OCI-LY3 (cell line): ENCODE results near the gene IP6K2.
"Not testable (repeated sequence)": the region's sequence is repeated elsewhere in the genome, so short reads cannot be mapped to it uniquely, and the experiment has no call there.

Source experiments
- H2AFZ ChIP-seq: fragments of 200-600, 300-600 bp; shearing (Covaris generic); 2 replicates; pipeline ENCODE4 v1.6.0; 2014; ENCODE audit warnings: antibody characterized with exemption, low read depth, low read length
- H3K27ac ChIP-seq: fragments of 200-600, 300-600 bp; sonication (generic); 2 replicates; pipeline ENCODE4 v1.5.1; 2014; ENCODE audit warnings: mild to moderate bottlenecking, low read length, moderate library complexity, mixed read lengths
- H3K27me3 ChIP-seq: fragments of 200-600, 300-600 bp; sonication (generic); 2 replicates; pipeline ENCODE4 v1.6.1; 2014; ENCODE audit warnings: low read depth, low read length, mixed read lengths
- H3K36me3 ChIP-seq: fragments of 200-600, 300-600 bp; sonication (generic); replicated peaks from 2 replicates; pipeline ENCODE3; 2014; ENCODE audit warnings: low read depth, low read length, mixed read lengths
- H3K4me1 ChIP-seq: fragments of 300-600, 200-600 bp; sonication (generic); 2 replicates; pipeline ENCODE4 v1.6.1; 2014; ENCODE audit warnings: low read length, mixed read lengths
- H3K4me2 ChIP-seq: fragments of 200-600, 300-600 bp; sonication (generic); 2 replicates; pipeline ENCODE4 v1.6.1; 2014; ENCODE audit warnings: low read length, mixed read lengths
- H3K4me3 ChIP-seq: fragments of 300-600, 200-600 bp; sonication (generic); 2 replicates; pipeline ENCODE4 v1.5.1; 2014; ENCODE audit warnings: antibody characterized with exemption, mild to moderate bottlenecking, low read length, moderate library complexity
- H3K79me2 ChIP-seq: fragments of 300-600, 200-600 bp; shearing (Covaris generic); 2 replicates; pipeline ENCODE4 v1.6.1; 2014; ENCODE audit warnings: mild to moderate bottlenecking, low read length, mixed read lengths
- H3K9ac ChIP-seq: fragments of 300-600, 200-600 bp; shearing (Covaris generic); 2 replicates; pipeline ENCODE4 v1.6.0; 2014; ENCODE audit warnings: mild to moderate bottlenecking, low read length, moderate library complexity
- H3K9me3 ChIP-seq: fragments of 200-600, 300-600 bp; shearing (Covaris generic); 2 replicates; pipeline ENCODE4 v1.6.1; 2014; ENCODE audit warnings: low read length, mixed read lengths; ENCODE audit not compliant: insufficient read depth
- H4K20me1 ChIP-seq: fragments of 200-600, 300-600 bp; sonication (generic); 2 replicates; pipeline ENCODE4 v1.6.1; 2016; ENCODE audit warnings: low read length, mixed read lengths; ENCODE audit not compliant: insufficient read depth
- CTCF ChIP-seq: fragments of 200-600, 300-600 bp; sonication (generic); IDR thresholded peaks from 2 replicates; pipeline ENCODE4 v1.5.1; 2014; ENCODE audit warnings: antibody characterized with exemption, low read length, low read depth
- EZH2phosphoT487 ChIP-seq: fragments of 200-600 bp; shearing (Covaris generic); IDR thresholded peaks from 2 replicates; pipeline ENCODE4 v1.6.1; 2018; ENCODE audit warnings: antibody characterized with exemption, mixed run types, low read depth

The IP6K2 gene

GRCh38 chr3:48739955-48740823 is 23.2 kb upstream of the IP6K2 start:
- Histone ChIP-seq H2AFZ (peak overlapping the region; percentile 26; the same call in 1 of the 2 replicates), H3K4me1 (no peaks in the 10 kb centered on the region), H3K9me3 (no peaks in the 10 kb centered on the region), H3K79me2 (no peaks in the 10 kb centered on the region), H3K27me3 (no peaks in the 10 kb centered on the region), H3K36me3 (peaks cover 1% of the 10 kb centered on the region), H3K27ac (no peak overlapping the region), H4K20me1 (no peaks in the 10 kb centered on the region), H3K9ac (no peak overlapping the region), H3K4me3 (no peak overlapping the region), H3K4me2 (peak overlapping the region; percentile 51)
- TF ChIP-seq CTCF, result peak; percentile 66
- no peak for TF ChIP-seq EZH2phosphoT487

GRCh38 chr3:48739617-48739954 is 22.6 kb upstream of the IP6K2 start:
- Histone ChIP-seq H3K9me3 (no peaks in the 10 kb centered on the region), H3K4me1 (no peaks in the 10 kb centered on the region), H3K4me3 (no peak overlapping the region), H3K27me3 (no peaks in the 10 kb centered on the region), H3K36me3 (no peaks in the 10 kb centered on the region), H3K27ac (no peak overlapping the region), H3K4me2 (peak overlapping the region; percentile 51), H3K79me2 (no peaks in the 10 kb centered on the region), H4K20me1 (no peaks in the 10 kb centered on the region), H2AFZ (no peak overlapping the region), H3K9ac (no peak overlapping the region)
- no peak for TF ChIP-seq EZH2phosphoT487
- no peak for TF ChIP-seq CTCF

GRCh38 chr3:48738926-48739616 is 22.1 kb upstream of the IP6K2 start:
- H3K27me3 ChIP-seq, result no peaks in the 10 kb centered on the region
- H3K27ac ChIP-seq, result no peak overlapping the region
- H3K4me1 ChIP-seq, result no peaks in the 10 kb centered on the region
- TF ChIP-seq EZH2phosphoT487, result no peak
- TF ChIP-seq CTCF, result no peak
- H3K9ac ChIP-seq, result no peak overlapping the region
- H3K36me3 ChIP-seq, result no peaks in the 10 kb centered on the region
- no peak overlapping the region for H3K4me3 ChIP-seq
- H4K20me1 ChIP-seq, result no peaks in the 10 kb centered on the region
- H2AFZ ChIP-seq, result no peak overlapping the region
- no peaks in the 10 kb centered on the region for H3K9me3 ChIP-seq
- H3K79me2 ChIP-seq, result no peaks in the 10 kb centered on the region
- H3K4me2 ChIP-seq, result no peak overlapping the region

- Histone ChIP-seq H2AFZ (no peak overlapping the region), H3K9ac (no peak overlapping the region), H3K36me3 (no peaks in the 10 kb centered on the region), H3K27ac (no peak overlapping the region), H3K27me3 (no peaks in the 10 kb centered on the region), H3K9me3 (no peaks in the 10 kb centered on the region), H3K4me3 (no peak overlapping the region), H3K4me1 (no peaks in the 10 kb centered on the region), H3K4me2 (no peak overlapping the region), H4K20me1 (no peaks in the 10 kb centered on the region), H3K79me2 (no peaks in the 10 kb centered on the region)
- TF ChIP-seq EZH2phosphoT487, result no peak
- no peak for TF ChIP-seq CTCF
Measured at GRCh38 chr3:48738144-48738536, 21.1 kb upstream of the IP6K2 start.

GRCh38 chr3:48735075-48735767 is 18.2 kb upstream of the IP6K2 start:
- H3K4me1 ChIP-seq, H3K4me2 ChIP-seq, H3K9ac ChIP-seq, H3K9me3 ChIP-seq, H2AFZ ChIP-seq, H3K27me3 ChIP-seq, H4K20me1 ChIP-seq, H3K4me3 ChIP-seq, H3K79me2 ChIP-seq, H3K36me3 ChIP-seq, H3K27ac ChIP-seq: not testable (repeated sequence)

GRCh38 chr3:48734541-48734940 is 17.5 kb upstream of the IP6K2 start:
- H3K27ac ChIP-seq, H3K4me2 ChIP-seq, H3K9ac ChIP-seq, H3K9me3 ChIP-seq, H3K27me3 ChIP-seq, H2AFZ ChIP-seq, H3K4me3 ChIP-seq, H3K4me1 ChIP-seq, H3K79me2 ChIP-seq, H3K36me3 ChIP-seq, H4K20me1 ChIP-seq: not testable (repeated sequence)
